Left cardiac atrium (tissue), 4 donors: ENCODE data around the gene LRRC55. TPM values are rescaled to one million over a fixed set of nuclear protein-coding genes. Genes with fewer than 3 reads are reported as not detected.
"Not testable (repeated sequence)": the region's sequence is repeated elsewhere in the genome, so short reads cannot be mapped to it uniquely, and the experiment has no call there.

ENCODE experiments used
- ATAC-seq, 2 donors: fragments of 200-7000 bp; cut with Tn5 transposase; one replicate each; pipeline ENCODE4 v1.9.1; 2020; ENCODE audit warnings: mild to moderate bottlenecking in 2 of 2, moderate library complexity in 2 of 2
- DNase-seq: peaks from one replicate; pipeline ENCODE4 v3.0.0-alpha.2; 2020
- intact Hi-C, 2 donors: fragments of 100-400 bp; cut with DNase I; formaldehyde crosslinking; loops; one replicate each; pipeline versions ENCODE4 v1.14.1 to v1.15.1; 2022 to 2023
- total RNA-seq, 2 donors: library from RNA; stranded (reverse); fragmentation: NEBNext Ultra II Directional; extraction: Animal tissue kit (Norgen Biotek cat#: 25700); gene quantifications; one replicate each; pipeline ENCODE4 v1.2.1, GENCODE V29; 2021
- donor health status: DM: no; HTN: yes; CAD: no.
- donor health status: DM: no; HTN: yes; CAD: no; lungs with severe emphysema.
- donor health status: DM: yes; HTN: yes; CAD: no.
- donor health status: Dilated cardiomyopathy.

Gene LRRC55
- total RNA-seq, 2 donors from 2014 or later, result 0.12 TPM; not detected in 1

- intact Hi-C loops, result no loop called here
- ATAC-seq, result no peak
- DNase-seq, result no peak
Observed at GRCh38 chr11:57158599-57158998, 23.2 kb upstream of the LRRC55 start.

- peak in 1 of 2 donors; percentile 84 for ATAC-seq
- intact Hi-C loops, result no loop called here
Observed at GRCh38 chr11:57160665-57161064, 21.1 kb upstream of the LRRC55 start.

GRCh38 chr11:57161351-57161750 is 20.4 kb upstream of the LRRC55 start:
- DNase-seq (no peak), ATAC-seq (no peak)
- intact Hi-C loops, result no loop called here

More at GRCh38 chr11:57160665-57161064, 21.1 kb upstream of the LRRC55 start:
- DNase-seq, result no peak

DNA sequence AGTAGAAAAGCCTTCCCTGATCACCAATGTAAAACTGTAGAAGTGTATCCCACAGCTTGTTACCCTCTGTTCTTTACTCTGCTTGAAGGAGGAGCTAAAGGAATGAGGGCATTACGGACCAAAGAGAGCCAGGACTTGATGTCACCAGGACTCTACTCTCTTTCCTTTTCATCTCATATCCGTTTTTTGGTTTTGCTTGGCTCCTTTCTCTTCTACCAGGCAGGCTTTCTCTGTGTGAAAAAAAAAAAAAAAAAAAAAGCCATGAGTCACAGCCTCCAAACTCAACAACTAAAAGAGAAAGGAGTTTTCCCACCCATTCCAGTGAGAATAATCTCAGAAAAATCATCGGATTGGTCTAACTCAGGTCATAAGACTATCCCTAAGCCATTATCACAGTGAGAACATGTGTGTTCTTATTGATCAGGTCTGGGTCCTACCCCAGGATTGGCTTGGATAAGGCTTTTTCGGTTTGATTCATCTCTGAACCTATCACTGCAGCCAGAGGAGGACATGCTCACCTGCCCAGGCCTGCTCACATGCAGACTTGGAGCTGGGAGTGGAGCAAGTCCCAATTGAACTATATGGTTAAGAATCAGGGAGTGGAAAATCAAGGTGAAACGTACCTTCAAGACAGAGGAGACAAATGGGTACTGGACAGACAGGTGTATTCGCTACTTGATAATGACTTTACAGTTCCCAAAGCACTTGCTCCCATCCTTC is 19.4 kb upstream of the LRRC55 start:
- DNase-seq (no peak), ATAC-seq (peak in 1 of 2 donors; percentile 66)
- intact Hi-C loops, result no loop called here

GRCh38 chr11:57163160-57163868 is 18.4 kb upstream of the LRRC55 start:
- no peak for ATAC-seq
- intact Hi-C loops, result no loop called here
- no peak for DNase-seq

- intact Hi-C loops, result no loop called here
- DNase-seq (no peak), ATAC-seq (no peak)
Observed at GRCh38 chr11:57164317-57164716, 17.4 kb upstream of the LRRC55 start.

DNA sequence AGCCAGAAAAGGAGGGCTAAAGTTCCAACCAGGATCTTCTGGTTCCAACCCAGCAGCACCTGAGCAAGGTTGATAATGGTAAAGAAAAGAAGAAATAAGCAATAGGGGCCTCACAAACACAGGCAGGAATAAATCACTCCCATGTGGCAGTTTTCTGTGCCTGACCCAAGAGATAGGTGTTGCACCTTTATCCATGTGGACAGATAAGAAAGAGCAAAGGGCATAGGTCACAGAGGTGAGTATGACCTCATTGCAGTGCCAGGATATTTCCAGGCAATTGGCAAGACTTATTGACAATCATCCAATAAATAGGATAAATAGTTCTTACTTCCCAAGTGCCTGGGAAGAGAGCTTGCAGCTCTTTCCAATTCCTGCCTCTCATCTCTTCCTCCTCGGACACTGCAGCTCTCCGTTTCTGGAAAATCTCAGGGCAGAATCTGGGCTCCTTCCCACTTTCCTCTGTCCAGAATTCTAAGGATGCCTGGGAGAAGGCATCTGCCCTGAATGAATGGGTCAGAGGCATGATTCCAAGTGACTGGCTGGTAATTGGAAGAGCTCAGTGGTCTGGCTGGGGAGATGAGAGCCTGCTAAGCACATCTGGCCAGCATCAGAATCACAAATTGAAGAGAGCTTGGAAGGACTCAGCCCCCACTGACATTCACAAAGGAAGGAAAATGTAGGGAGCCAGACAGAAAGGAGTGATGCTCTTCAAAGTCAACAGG is 14.5 kb upstream of the LRRC55 start:
- ATAC-seq, result no peak
- no peak for DNase-seq
- intact Hi-C loops, result no loop called here

DNA sequence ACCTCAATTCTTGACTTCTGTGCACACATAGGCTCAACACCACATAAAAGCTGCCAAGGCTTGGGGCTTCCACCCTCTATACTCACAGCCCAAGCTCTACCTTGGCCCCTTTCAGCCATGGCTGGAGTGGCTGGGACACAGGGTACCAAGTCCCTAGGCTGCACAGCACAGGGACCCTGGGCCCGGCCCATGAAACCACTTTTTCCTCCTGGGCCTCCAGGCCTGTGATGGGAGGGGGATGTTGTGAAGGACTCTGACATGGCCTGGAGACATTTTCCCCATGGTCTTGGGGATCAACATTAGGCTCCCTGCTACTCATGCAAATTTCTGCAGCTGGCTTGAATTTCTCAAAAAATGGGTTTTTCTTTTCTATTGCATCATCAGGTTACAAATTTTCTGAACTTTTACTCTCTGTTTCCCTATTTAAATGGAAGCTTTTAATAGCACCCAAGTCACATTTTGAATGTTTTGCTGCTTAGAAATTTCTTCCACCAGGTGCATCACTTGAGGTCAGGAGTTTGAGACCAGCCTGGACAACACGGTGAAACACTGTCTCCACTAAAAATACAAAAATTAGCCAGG is 11.9 kb upstream of the LRRC55 start:
- ATAC-seq, intact Hi-C loops, DNase-seq: not testable (repeated sequence)

- intact Hi-C loops, result no loop called here
- DNase-seq (no peak), ATAC-seq (no peak)
Observed at GRCh38 chr11:57172031-57172430, 9.7 kb upstream of the LRRC55 start.

DNA sequence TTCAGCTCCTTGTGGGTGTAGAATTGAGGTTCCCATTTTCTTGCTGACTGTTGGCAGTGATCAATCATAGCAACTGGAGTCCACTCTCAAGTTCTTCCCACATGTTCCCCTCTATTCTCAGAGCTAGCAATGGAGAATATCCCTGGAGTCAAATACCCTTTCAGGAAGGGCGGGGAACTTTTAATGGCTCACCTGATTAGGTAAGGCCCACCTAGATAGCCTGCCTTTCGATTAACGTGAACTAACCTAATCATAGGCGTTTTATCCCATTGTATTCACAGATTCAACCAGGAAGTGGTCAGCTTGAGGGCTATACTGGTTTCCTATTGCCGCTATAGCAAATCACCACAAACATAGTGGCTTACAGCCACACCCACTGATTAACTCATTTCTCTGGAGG is 7.1 kb upstream of the LRRC55 start:
- ATAC-seq (no peak), DNase-seq (no peak)
- intact Hi-C loops, result no loop called here

DNA sequence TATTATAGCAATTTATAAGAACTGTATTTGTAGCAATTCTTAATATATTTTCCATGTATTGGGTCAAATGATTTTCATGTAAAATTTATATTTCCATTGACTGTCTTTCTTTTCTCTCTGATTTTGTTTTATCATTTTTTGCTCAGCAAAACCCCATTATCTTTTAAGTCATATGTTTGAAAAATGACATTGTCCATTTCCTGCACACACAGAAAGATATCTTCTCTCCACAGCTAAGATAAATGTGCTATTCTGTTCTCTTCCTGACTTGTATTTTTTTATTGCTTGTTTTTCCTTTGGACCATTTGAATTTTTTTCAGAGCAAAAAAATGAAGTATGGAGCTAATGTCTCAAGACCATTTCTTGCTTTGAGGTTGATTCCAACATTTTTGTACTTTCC is 6.3 kb upstream of the LRRC55 start:
- intact Hi-C loops, result no loop called here
- ATAC-seq (no peak), DNase-seq (no peak)

GRCh38 chr11:57178334-57178733 is 3.4 kb upstream of the LRRC55 start:
- intact Hi-C loops, result no loop called here

DNA sequence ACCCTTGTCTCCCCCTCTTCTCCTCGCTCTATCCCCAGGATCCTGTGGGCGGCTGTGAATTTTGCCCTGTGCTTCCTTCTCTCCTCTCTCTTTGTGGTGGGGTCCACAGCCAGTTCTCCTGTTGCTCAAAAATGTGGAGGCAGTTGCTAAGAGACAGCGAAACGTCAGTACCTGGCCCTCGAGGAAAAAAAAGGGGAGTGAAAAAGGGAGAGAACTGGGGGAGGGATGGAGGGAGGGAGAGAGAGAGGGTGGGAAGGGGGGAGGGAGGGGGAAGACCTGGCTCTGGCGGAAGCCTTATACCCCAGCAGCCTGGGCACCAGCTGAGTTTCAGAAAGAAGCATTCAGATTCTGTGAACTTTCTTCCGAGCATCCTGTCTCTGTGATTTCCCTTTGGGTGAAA is 2.1 kb upstream of the LRRC55 start:
- ATAC-seq (no peak), DNase-seq (no peak)
- intact Hi-C loops, result no loop called here

More at GRCh38 chr11:57178334-57178733, 3.4 kb upstream of the LRRC55 start:
- DNase-seq, result no peak
- ATAC-seq, result no peak

DNA sequence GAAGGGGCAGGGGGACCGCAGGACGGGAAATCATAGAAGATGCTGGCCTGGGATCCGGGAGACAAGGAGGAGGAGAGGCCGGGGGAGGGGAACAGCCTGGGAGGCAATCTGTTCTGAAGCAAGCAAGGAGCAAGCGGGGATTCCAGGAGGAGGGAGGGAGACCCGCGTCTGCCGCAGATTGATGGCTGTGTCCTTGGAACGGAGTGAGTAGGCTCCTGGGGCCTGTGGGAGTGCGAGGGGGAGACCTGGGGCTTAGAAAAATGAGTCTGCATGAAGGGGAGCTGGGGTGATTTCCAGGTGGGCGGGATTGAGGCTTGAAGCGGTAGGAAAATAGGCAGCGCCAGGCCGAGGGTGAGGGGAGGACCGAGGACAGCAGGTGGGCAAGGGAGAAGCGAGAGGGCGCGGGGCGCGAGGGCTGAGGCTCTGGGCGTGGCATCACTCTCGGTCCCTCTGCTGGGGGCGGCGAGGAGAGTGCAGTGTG is 1.6 kb upstream of the LRRC55 start:
- ATAC-seq, result peak in 1 of 2 donors; percentile 24
- intact Hi-C loops, result no loop called here
- no peak for DNase-seq

DNA sequence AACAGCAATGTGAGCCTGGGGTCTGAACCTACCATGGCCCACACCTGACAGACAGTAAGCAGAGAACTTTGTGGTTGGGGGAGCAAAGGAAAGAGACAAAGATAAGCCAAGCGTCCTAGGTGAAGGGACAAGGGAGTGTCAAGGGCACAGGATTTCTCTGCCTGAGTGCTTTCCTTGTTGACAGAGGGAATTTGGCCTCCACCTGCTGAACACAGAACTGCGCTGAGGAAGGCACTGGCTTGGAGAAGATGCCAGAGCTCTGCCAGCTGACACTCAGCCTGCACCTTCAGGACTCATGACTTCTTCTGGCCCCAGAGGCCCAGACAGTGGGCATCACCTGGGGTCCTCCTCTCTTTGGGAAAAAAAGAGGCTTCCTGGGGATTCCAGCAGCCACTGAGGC is 789 bp upstream of the LRRC55 start:
- intact Hi-C loops, result no loop called here

DNA sequence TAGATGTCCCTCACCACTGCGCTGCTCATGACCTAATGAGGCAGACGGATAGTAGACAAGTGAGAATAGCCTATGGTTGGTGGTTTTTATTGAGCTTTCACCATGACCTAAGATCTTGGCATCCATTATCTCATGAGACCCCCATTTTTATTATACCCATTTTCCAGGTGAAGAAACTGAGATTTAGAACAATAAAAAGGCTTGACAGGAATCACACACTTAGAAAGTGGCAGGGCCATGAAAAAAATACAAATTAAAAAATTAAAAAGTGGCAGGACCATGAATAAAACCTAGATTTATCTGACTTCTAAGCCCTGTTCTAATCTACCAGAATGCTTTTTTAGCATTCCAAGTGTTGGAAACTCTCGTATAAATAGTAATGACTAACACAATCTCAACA is 1.1 kb downstream of the LRRC55 start:
- no peak for ATAC-seq
- intact Hi-C loops, result no loop called here
- no peak for DNase-seq

More for the DNA sequence above, 789 bp upstream of the LRRC55 start:
- no peak for ATAC-seq
- DNase-seq, result no peak

DNA sequence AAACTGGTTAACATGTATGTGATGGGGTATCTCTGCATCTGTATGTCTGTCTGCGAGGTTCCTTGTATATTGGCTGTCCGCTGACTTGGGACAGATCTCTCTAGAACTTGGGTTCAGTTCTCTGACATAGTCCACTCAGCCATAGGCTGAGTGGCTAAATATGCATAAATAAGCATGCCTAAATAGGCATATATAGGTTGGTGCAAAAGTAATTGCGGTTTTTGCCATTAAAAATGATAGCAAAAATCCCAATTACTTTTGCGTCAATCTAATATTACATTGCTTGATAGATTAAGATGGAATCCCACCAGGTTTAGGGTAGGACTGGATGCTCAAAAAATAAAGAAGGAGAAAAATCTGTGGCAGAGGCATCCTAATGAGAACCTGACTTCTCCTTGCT is 8.8 kb downstream of the LRRC55 start:
- DNase-seq (no peak), ATAC-seq (no peak)
- intact Hi-C loops, result loop anchor here in 1 of 2 donors (10.0 kb wide), 1 partner anchor 54 kb away; no protein-coding TSS in a partner anchor

- DNase-seq (no peak), ATAC-seq (no peak)
- intact Hi-C loops, result loop anchor here in 1 of 2 donors (10.0 kb wide), 1 partner anchor 53 kb away; no protein-coding TSS in a partner anchor
Observed at GRCh38 chr11:57191311-57192219, 9.8 kb downstream of the LRRC55 start.
